ENCODE results near the gene TREH.

GRCh38 chr11:118655486-118656190 is 23.8 kb downstream of the TREH start:
- no peak for TF ChIP-seq CTCF (conservative IDR thresholded peaks at IDR 0.05)
- TF ChIP-seq ZFX (IDR thresholded peaks at IDR 0.05) = no peak

Measured in C4-2B (cell line).